Vagina (tissue), 2 donors: Measurements from ENCODE around the gene ASCC3.

Experiments used
- POLR2AphosphoS5 ChIP-seq, 2 donors: sonication (generic); formaldehyde crosslinking; IDR thresholded peaks; one replicate each; pipeline ENCODE4 v1.9.0; 2017; ENCODE audit warnings: antibody characterized with exemption in 2 of 2, mild to moderate bottlenecking in 2 of 2, low read depth in 1 of 2; ENCODE audit not compliant: insufficient read depth in 1 of 2
- TF ChIP-seq, protein P1 (sequence below), 3 experiments: fragments of 450-650 bp in 2 of 3; fragments of 200-600 bp in 1 of 3; sonication (generic) in 1 of 3; IDR thresholded peaks; one replicate each; pipeline ENCODE4 v1.5.1; 2017 to 2019; ENCODE audit warnings: antibody characterized with exemption in 3 of 3, mild to moderate bottlenecking in 2 of 3, moderate library complexity in 2 of 3

DNA sequence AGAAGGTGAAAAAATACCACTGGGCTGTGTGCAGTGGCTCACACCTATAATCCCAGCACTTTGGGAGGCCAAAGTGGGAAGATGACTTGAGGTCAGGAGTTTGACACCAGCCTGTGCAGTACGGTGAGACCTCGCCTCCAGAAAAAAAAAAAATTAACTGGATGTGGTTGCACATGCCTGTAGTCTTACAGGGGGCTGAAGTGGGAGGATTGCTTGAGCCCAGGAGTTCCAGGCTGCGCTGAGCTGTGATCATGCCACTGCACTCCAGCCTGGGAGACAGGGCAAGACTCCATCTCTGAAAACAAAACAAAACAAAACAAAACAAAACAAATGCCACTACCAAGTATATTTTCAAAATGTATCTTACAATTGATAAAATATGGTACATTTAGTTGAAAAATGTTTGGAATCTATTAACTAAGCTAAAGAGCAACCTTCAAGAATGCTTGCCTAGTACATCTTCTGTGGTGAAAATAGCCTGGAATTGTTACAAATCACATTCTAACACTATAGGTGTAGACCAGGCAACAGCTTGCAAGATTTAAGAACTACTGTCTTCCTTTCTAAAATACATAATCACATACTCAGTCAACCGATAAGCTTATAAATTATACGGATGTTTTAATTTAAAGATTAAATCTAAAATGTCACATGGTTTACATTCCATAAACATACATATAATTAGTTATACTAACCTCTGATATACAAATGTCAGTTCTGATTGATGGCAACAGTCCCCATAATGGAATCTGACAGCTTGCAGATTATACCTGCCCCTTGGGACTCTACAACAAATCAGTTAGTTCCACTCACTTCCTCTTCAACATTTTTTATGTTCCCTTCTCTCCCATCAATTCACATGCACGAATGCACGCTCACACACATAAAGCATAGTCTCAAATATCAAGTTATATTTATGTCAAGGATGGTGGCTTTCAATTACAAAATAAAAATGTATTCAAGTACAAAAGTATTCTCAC, 150.8 kb downstream of the ASCC3 start:
- TF ChIP-seq, protein P1, sequence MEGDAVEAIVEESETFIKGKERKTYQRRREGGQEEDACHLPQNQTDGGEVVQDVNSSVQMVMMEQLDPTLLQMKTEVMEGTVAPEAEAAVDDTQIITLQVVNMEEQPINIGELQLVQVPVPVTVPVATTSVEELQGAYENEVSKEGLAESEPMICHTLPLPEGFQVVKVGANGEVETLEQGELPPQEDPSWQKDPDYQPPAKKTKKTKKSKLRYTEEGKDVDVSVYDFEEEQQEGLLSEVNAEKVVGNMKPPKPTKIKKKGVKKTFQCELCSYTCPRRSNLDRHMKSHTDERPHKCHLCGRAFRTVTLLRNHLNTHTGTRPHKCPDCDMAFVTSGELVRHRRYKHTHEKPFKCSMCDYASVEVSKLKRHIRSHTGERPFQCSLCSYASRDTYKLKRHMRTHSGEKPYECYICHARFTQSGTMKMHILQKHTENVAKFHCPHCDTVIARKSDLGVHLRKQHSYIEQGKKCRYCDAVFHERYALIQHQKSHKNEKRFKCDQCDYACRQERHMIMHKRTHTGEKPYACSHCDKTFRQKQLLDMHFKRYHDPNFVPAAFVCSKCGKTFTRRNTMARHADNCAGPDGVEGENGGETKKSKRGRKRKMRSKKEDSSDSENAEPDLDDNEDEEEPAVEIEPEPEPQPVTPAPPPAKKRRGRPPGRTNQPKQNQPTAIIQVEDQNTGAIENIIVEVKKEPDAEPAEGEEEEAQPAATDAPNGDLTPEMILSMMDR (IDR thresholded peaks at IDR 0.05) = no peak
- no peak for TF ChIP-seq POLR2AphosphoS5 (IDR thresholded peaks at IDR 0.05; ENCODE audit: insufficient read depth in 1 of 2, low read depth in 1 of 2)
